ENCODE data around the gene SLC39A9. TPM values are rescaled to one million over a fixed set of nuclear protein-coding genes. Genes with fewer than 3 reads are reported as not detected.
"Not testable (repeated sequence)": the region's sequence is repeated elsewhere in the genome, so short reads cannot be mapped to it uniquely, and the experiment has no call there.

SLC39A9 gene
- polyA plus RNA-seq, 3 donors, result 16.0 to 18.7 (median 17.7) TPM

DNA sequence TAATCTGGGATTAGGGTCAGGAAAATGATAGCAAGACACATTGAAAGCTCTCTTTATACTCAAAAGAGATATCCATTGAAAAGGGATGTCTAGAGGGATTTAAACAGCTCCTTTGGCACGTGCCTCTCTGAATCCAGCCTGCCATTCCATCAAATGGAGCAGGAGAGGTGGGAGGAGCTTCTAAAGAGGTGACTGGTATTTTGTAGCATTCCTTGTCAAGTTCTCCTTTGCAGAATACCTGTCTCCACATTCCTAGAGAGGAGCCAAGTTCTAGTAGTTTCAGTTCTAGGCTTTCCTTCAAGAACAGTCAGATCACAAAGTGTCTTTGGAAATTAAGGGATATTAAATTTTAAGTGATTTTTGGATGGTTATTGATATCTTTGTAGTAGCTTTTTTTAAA is 60.6 kb downstream of the SLC39A9 start:
- H3K27ac ChIP-seq (ENCODE audit: low read depth, low read length), result no peak overlapping the region
- 66 to 83% (median 71%) methylated on average over 1 of the region's 1 CpG for WGBS, 3 donors

DNA sequence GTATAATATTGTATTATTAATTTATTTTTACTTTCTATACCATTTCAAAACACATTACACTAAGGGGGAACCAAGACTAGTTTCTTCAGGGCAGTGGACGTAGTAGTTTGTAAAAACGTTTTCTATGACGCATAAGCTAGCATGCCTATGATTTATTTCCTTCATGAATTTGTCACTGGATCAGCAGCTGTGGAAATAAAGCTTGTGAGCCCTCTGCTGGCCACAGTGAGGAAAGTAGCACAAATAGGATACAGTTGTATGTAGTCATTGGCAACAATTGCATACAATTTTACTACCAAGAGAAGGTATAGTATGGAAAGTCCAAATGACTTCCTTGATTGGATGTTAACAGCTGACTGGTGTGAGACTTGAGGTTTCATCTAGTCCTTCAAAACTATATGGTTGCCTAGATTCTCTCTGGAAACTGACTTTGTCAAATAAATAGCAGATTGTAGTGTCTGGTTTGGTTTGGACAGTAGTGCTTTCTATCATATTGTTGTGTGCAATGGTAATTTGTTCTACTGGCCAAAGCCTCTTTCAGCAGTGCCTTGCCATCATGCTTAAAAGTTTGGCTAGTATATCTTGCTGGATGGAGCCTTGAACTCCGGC is 61.7 kb downstream of the SLC39A9 start:
- 28 to 32% (median 29%) methylated on average over 4 of the region's 4 CpGs for WGBS, 3 donors
- no peak overlapping the region for H3K27ac ChIP-seq (ENCODE audit: low read depth, low read length)

GRCh38 chr14:69464379-69464778 is 65.9 kb downstream of the SLC39A9 start:
- no peak overlapping the region for H3K27ac ChIP-seq (ENCODE audit: low read depth, low read length)

DNA sequence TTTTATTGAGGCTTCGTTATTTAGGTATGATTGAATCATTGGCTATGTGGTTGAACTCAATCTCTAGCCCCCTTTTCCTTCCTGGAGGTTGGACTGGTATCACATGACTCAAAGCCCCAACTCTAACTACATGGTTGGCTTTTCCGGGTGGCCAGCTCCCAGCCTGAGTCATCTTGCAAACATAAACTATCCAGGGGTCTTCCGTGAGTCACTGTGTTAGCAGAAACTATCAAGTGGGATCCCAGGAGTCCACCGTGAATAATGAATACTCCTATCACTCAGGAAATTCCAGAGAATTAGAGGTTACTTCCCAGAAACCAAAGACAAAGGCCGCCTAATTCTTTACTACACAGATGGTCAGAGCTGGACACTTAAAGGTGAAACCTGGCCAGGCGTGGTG is 66.3 kb downstream of the SLC39A9 start:
- no peak overlapping the region for H3K27ac ChIP-seq (ENCODE audit: low read depth, low read length)
- WGBS, 3 donors, result 72 to 87% (median 78%) methylated on average over 6 of the region's 6 CpGs

DNA sequence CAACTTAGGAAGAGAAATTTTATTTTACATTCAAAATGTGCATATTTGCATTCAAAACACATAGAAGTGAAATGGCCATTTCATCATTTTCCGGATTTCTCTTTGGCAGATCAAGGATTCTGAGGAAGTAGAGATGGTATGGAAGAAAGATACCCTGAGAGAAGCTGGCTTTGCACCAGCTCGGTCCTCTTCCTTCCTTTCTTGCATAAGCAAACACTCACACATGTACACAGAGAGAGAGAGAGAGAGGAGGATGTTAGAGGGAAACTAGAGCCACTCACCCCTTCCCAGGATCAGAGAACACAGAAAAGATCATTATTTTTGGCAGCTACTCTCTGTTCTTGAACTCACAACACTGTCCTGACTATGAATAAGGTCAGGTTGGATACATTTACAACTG is 70.5 kb downstream of the SLC39A9 start:
- no peak overlapping the region for H3K27ac ChIP-seq (ENCODE audit: low read depth, low read length)
- WGBS, 3 donors, result 41 to 60% (median 51%) methylated on average over 2 of the region's 2 CpGs

DNA sequence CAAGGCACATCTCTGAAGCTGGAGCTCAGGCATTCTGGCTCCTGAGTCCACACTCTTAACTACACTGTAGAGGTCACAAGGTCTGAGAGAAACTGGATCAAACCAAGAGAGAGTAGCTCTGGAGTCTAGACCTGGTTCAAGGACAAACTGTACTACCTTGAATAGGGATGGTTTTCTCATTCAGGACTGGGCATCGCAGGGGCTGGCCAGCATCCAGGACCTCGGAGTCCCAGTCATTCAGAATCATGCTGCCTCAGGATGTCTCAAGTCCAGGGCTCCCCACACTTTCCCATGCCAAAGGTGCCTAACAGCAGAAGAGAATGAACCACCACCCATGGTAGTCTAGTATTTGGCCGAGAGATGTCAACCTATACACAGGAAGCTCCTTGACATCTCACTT is 72.9 kb downstream of the SLC39A9 start:
- 83 to 95% (median 87%) methylated on average over 3 of the region's 3 CpGs for WGBS, 3 donors

DNA sequence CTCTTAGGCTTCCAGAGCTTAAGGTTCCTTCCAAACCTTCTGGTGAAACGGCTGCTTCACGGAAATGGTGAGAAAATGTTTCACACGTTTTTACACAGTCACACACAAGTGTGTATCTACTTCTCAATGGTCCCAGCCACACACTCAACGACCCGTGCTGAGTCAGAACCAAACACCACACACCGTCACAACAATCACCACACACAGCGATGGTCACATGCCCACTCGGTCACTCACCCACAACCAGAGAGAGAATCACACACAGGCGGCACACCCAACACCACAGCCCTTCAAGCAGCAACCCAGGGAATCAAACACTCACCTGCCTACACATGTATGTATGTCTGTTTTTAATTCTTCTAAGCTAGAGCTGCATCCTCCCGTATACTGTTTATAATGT is 73.4 kb downstream of the SLC39A9 start:
- WGBS, 3 donors, result 87 to 89% (median 89%) methylated on average over 10 of the region's 10 CpGs
- H3K27ac ChIP-seq (ENCODE audit: low read depth, low read length), result no peak overlapping the region

More for the DNA sequence above, 72.9 kb downstream of the SLC39A9 start:
- H3K27ac ChIP-seq (ENCODE audit: low read depth, low read length), result no peak overlapping the region

GRCh38 chr14:69473260-69473659 is 74.8 kb downstream of the SLC39A9 start:
- 54 to 75% (median 69%) methylated on average over 3 of the region's 3 CpGs for WGBS, 3 donors
- H3K27ac ChIP-seq (ENCODE audit: low read depth, low read length), result no peak overlapping the region

GRCh38 chr14:69473946-69474345 is 75.5 kb downstream of the SLC39A9 start:
- H3K27ac ChIP-seq (ENCODE audit: low read depth, low read length), result no peak overlapping the region
- WGBS, 3 donors, result 83 to 90% (median 88%) methylated on average over 3 of the region's 3 CpGs

DNA sequence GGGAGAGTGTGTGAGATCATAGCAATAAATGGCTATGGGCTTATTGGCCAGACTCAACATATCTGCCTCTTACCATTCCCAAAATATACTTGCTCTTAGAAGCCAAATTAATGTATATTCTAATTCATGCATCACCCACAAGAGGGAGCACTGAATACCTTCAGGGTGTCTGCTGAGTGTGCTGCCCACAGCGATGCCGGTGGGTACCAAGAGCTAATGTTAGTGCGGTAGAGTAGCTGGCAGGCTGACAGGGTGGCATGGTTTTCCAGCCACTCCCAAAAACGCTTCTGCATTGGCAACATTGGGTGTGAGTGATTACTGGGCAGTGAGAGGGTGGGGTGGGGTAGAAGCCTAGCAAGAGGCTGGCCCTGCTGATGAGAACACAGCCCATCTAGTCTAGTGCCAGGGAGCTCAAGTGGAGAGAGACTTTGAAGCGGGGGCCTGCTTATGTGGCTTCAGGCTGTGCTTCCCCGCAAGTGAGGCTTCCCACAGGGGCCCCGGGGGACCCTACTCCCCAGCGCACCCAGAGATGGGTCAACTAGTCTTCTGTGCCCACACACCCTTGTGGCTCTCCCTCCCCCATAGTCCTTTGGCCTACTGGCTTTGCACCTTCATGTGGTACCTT is 76.8 kb downstream of the SLC39A9 start:
- H3K27ac ChIP-seq (ENCODE audit: low read depth, low read length), result no peak overlapping the region
- WGBS, 3 donors, result 56 to 72% (median 71%) methylated on average over 7 to 8 of the region's 8 CpGs

GRCh38 chr14:69476824-69477450 is 78.4 kb downstream of the SLC39A9 start:
- not testable (repeated sequence) for H3K27ac ChIP-seq (ENCODE audit: low read depth, low read length)
- WGBS, 3 donors, result 92 to 99% (median 98%) methylated on average over 5 of the region's 5 CpGs

- not testable (repeated sequence) for H3K27ac ChIP-seq (ENCODE audit: low read depth, low read length)
- 89 to 92% (median 91%) methylated on average over 2 of the region's 2 CpGs for WGBS, 3 donors
Observed at GRCh38 chr14:69478055-69478454, 79.6 kb downstream of the SLC39A9 start.

- 88 to 94% (median 90%) methylated on average over 5 of the region's 5 CpGs for WGBS, 3 donors
- H3K27ac ChIP-seq (ENCODE audit: low read depth, low read length), result no peak overlapping the region
Observed at GRCh38 chr14:69479696-69480095, 81.2 kb downstream of the SLC39A9 start.

- 64 to 91% (median 84%) methylated on average over 5 of the region's 5 CpGs for WGBS, 3 donors
- no peak overlapping the region for H3K27ac ChIP-seq (ENCODE audit: low read depth, low read length)
Observed at GRCh38 chr14:69480136-69480535, 81.6 kb downstream of the SLC39A9 start.

DNA sequence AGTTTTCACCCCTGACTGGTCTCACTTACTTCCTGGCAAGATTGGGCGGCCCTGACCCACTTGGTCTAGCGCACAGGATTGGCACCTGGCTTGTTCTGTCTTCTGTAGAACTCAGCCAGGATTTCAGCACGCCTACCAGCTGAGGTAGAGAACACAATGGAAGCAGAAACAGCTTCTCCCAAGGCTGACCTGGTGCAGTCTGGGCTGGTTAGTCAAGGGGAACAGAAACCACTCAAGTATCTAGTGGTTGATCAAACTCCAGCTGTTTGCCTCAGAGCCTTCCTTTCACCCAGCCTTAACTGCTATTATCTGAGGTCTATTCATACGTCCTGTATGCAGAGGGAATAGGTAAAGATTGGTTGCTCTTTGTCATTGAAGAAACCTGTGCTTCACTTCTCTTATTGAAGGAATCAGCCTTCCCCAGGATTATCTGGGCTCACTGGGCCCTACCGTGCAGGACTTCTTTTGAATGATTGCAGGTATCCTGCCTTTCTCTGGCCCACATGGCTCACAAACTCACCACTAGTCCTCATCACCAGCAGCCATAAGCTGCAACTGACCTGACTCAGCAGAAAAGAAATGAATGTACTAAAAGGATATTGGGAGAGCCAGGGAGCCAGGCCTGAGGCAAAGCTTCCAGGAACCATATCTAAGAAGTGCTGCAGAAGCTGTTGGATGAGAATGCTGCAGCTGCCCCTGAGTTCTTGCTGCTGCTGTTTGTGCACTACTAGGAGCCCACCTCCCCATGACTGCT is 83.5 kb downstream of the SLC39A9 start:
- WGBS, 3 donors, result 76 to 87% (median 85%) methylated on average over 5 of the region's 5 CpGs
- H3K27ac ChIP-seq (ENCODE audit: low read depth, low read length), result no peak overlapping the region

GRCh38 chr14:69483765-69484443 is 85.4 kb downstream of the SLC39A9 start:
- H3K27ac ChIP-seq (ENCODE audit: low read depth, low read length), result no peak overlapping the region
- 3 to 4% (median 3%) methylated on average over 50 to 54 of the region's 54 CpGs for WGBS, 3 donors

GRCh38 chr14:69484444-69485314 is 86.2 kb downstream of the SLC39A9 start, which contains the start of gene PLEKHD1:
Gene PLEKHD1 (plus strand): TSS chr14:69484728. CDS start chr14:69484966, 238 bp downstream.
- WGBS, 3 donors, result 2 to 3% (median 2%) methylated on average over 63 to 86 of the region's 86 CpGs
- no peak within 1 kb of the TSS for H3K27ac ChIP-seq (ENCODE audit: low read depth, low read length)

GRCh38 chr14:69485315-69485660 is 86.8 kb downstream of the SLC39A9 start:
- WGBS, 3 donors, result 58 to 62% (median 62%) methylated on average over 11 of the region's 11 CpGs
- no peak overlapping the region for H3K27ac ChIP-seq (ENCODE audit: low read depth, low read length)
